Activated T-cell treated with anti-CD3 and anti-CD28 coated beads, Interleukin-2, amount 50 U/mL, for 24 hours (primary cell): ENCODE measurements around the gene IL20RB.

Experiments used
- DNase-seq: peaks from one replicate; pipeline ENCODE4 v3.0.0-alpha.2; 2020
- H3K27ac Mint-ChIP-seq: 2 replicates; pipeline ENCODE4 v1.8.0; 2020; ENCODE audit warnings: mild to moderate bottlenecking, mixed read lengths
- H3K27me3 Mint-ChIP-seq: 2 replicates; pipeline ENCODE4 v1.8.0; 2020; ENCODE audit warnings: mixed read lengths
- H3K36me3 Mint-ChIP-seq: 2 replicates; pipeline ENCODE4 v1.8.0; 2020; ENCODE audit warnings: low read depth, mixed read lengths
- H3K4me1 Mint-ChIP-seq: 2 replicates; pipeline ENCODE4 v1.8.0; 2020; ENCODE audit warnings: low read depth, mixed read lengths
- H3K4me3 Mint-ChIP-seq: 2 replicates; pipeline ENCODE4 v1.8.0; 2020; ENCODE audit warnings: mild to moderate bottlenecking, moderate library complexity, mixed read lengths
- H3K9me3 Mint-ChIP-seq: 2 replicates; pipeline ENCODE4 v1.8.0; 2020; ENCODE audit warnings: mixed read lengths

IL20RB gene

GRCh38 chr3:136932978-136933772 is 24.6 kb upstream of the IL20RB start:
- Mint-ChIP-seq H3K27me3 (no peaks in the 10 kb centered on the region), H3K9me3 (peaks cover 6% of the 10 kb centered on the region), H3K36me3 (peaks cover 67% of the 10 kb centered on the region), H3K4me3 (no peak overlapping the region), H3K27ac (peak overlapping the region; percentile 70), H3K4me1 (peaks cover 65% of the 10 kb centered on the region)
- DNase-seq, result no peak

GRCh38 chr3:136937175-136937574 is 20.6 kb upstream of the IL20RB start:
- H3K36me3 Mint-ChIP-seq, result peaks cover 46% of the 10 kb centered on the region
- no peaks in the 10 kb centered on the region for H3K27me3 Mint-ChIP-seq
- no peak for DNase-seq
- H3K4me1 Mint-ChIP-seq, result peaks cover 74% of the 10 kb centered on the region
- peaks cover 6% of the 10 kb centered on the region for H3K9me3 Mint-ChIP-seq
- H3K27ac Mint-ChIP-seq, result no peak overlapping the region
- no peak overlapping the region for H3K4me3 Mint-ChIP-seq

GRCh38 chr3:136937851-136938250 is 19.9 kb upstream of the IL20RB start:
- H3K9me3 Mint-ChIP-seq, result peaks cover 6% of the 10 kb centered on the region
- H3K27ac Mint-ChIP-seq, result no peak overlapping the region
- peaks cover 75% of the 10 kb centered on the region for H3K4me1 Mint-ChIP-seq
- H3K36me3 Mint-ChIP-seq, result peaks cover 49% of the 10 kb centered on the region
- H3K4me3 Mint-ChIP-seq, result no peak overlapping the region
- DNase-seq, result no peak
- H3K27me3 Mint-ChIP-seq, result no peaks in the 10 kb centered on the region

GRCh38 chr3:136938334-136938733 is 19.4 kb upstream of the IL20RB start:
- H3K27ac Mint-ChIP-seq, result no peak overlapping the region
- no peaks in the 10 kb centered on the region for H3K27me3 Mint-ChIP-seq
- peaks cover 46% of the 10 kb centered on the region for H3K36me3 Mint-ChIP-seq
- peaks cover 75% of the 10 kb centered on the region for H3K4me1 Mint-ChIP-seq
- peaks cover 6% of the 10 kb centered on the region for H3K9me3 Mint-ChIP-seq
- no peak overlapping the region for H3K4me3 Mint-ChIP-seq
- no peak for DNase-seq

- H3K4me1 Mint-ChIP-seq, result peaks cover 74% of the 10 kb centered on the region
- H3K36me3 Mint-ChIP-seq, result peaks cover 40% of the 10 kb centered on the region
- no peak overlapping the region for H3K4me3 Mint-ChIP-seq
- peaks cover 6% of the 10 kb centered on the region for H3K9me3 Mint-ChIP-seq
- no peak for DNase-seq
- H3K27me3 Mint-ChIP-seq, result no peaks in the 10 kb centered on the region
- H3K27ac Mint-ChIP-seq, result peak overlapping the region; percentile 51
These were observed 18.3 kb upstream of the IL20RB start for GRCh38 chr3:136939489-136939888.

- Mint-ChIP-seq H3K4me3 (no peak overlapping the region), H3K9me3 (no peaks in the 10 kb centered on the region), H3K36me3 (peaks cover 30% of the 10 kb centered on the region), H3K27ac (peak overlapping the region; percentile 13), H3K27me3 (no peaks in the 10 kb centered on the region), H3K4me1 (peaks cover 62% of the 10 kb centered on the region)
- no peak for DNase-seq
These were observed 15.0 kb upstream of the IL20RB start for GRCh38 chr3:136942803-136943202.

- Mint-ChIP-seq H3K27me3 (no peaks in the 10 kb centered on the region), H3K9me3 (no peaks in the 10 kb centered on the region), H3K36me3 (peaks cover 35% of the 10 kb centered on the region), H3K4me1 (peaks cover 58% of the 10 kb centered on the region), H3K27ac (no peak overlapping the region), H3K4me3 (no peak overlapping the region)
- DNase-seq, result no peak
These were observed 14.3 kb upstream of the IL20RB start for GRCh38 chr3:136943436-136943835.

GRCh38 chr3:136946978-136947377 is 10.8 kb upstream of the IL20RB start:
- Mint-ChIP-seq H3K27me3 (no peaks in the 10 kb centered on the region), H3K27ac (no peak overlapping the region), H3K9me3 (no peaks in the 10 kb centered on the region), H3K36me3 (peaks cover 39% of the 10 kb centered on the region), H3K4me3 (no peak overlapping the region), H3K4me1 (peaks cover 34% of the 10 kb centered on the region)
- DNase-seq, result no peak

- Mint-ChIP-seq H3K9me3 (no peaks in the 10 kb centered on the region), H3K4me1 (peaks cover 29% of the 10 kb centered on the region), H3K27me3 (no peaks in the 10 kb centered on the region), H3K36me3 (peaks cover 37% of the 10 kb centered on the region), H3K27ac (no peak overlapping the region), H3K4me3 (no peak overlapping the region)
- no peak for DNase-seq
These were observed 10.3 kb upstream of the IL20RB start for GRCh38 chr3:136947477-136947876.

GRCh38 chr3:136949146-136949545 is 8.6 kb upstream of the IL20RB start:
- DNase-seq, result no peak
- Mint-ChIP-seq H3K36me3 (peaks cover 35% of the 10 kb centered on the region), H3K4me3 (no peak overlapping the region), H3K9me3 (no peaks in the 10 kb centered on the region), H3K4me1 (peaks cover 15% of the 10 kb centered on the region), H3K27ac (no peak overlapping the region), H3K27me3 (no peaks in the 10 kb centered on the region)

GRCh38 chr3:136949708-136950107 is 8.1 kb upstream of the IL20RB start:
- Mint-ChIP-seq H3K4me1 (peaks cover 19% of the 10 kb centered on the region), H3K27ac (no peak overlapping the region), H3K4me3 (no peak overlapping the region), H3K36me3 (peaks cover 33% of the 10 kb centered on the region), H3K27me3 (no peaks in the 10 kb centered on the region), H3K9me3 (no peaks in the 10 kb centered on the region)
- DNase-seq, result no peak

GRCh38 chr3:136950623-136951022 is 7.2 kb upstream of the IL20RB start:
- Mint-ChIP-seq H3K4me3 (no peak overlapping the region), H3K27me3 (no peaks in the 10 kb centered on the region), H3K9me3 (no peaks in the 10 kb centered on the region), H3K4me1 (peaks cover 25% of the 10 kb centered on the region), H3K36me3 (peaks cover 29% of the 10 kb centered on the region), H3K27ac (no peak overlapping the region)
- DNase-seq, result no peak

- H3K27ac Mint-ChIP-seq, result no peak overlapping the region
- H3K36me3 Mint-ChIP-seq, result peaks cover 16% of the 10 kb centered on the region
- H3K27me3 Mint-ChIP-seq, result no peaks in the 10 kb centered on the region
- H3K9me3 Mint-ChIP-seq, result no peaks in the 10 kb centered on the region
- H3K4me3 Mint-ChIP-seq, result no peak overlapping the region
- H3K4me1 Mint-ChIP-seq, result peaks cover 20% of the 10 kb centered on the region
- DNase-seq, result no peak
These were observed 5.5 kb upstream of the IL20RB start for GRCh38 chr3:136952292-136952691.

- peaks cover 10% of the 10 kb centered on the region for H3K36me3 Mint-ChIP-seq
- DNase-seq, result no peak
These were observed 3.5 kb upstream of the IL20RB start for GRCh38 chr3:136954251-136954650.

GRCh38 chr3:136954980-136955780 is 2.6 kb upstream of the IL20RB start:
- peaks cover 14% of the 10 kb centered on the region for H3K4me1 Mint-ChIP-seq
- no peaks in the 10 kb centered on the region for H3K27me3 Mint-ChIP-seq
- H3K27ac Mint-ChIP-seq, result no peak overlapping the region
- H3K4me3 Mint-ChIP-seq, result no peak overlapping the region
- H3K9me3 Mint-ChIP-seq, result no peaks in the 10 kb centered on the region
- peaks cover 17% of the 10 kb centered on the region for H3K36me3 Mint-ChIP-seq
- DNase-seq, result no peak

More at GRCh38 chr3:136954251-136954650, 3.5 kb upstream of the IL20RB start:
- no peaks in the 10 kb centered on the region for H3K9me3 Mint-ChIP-seq
- no peak overlapping the region for H3K4me3 Mint-ChIP-seq
- no peak overlapping the region for H3K27ac Mint-ChIP-seq
- H3K4me1 Mint-ChIP-seq, result peaks cover 10% of the 10 kb centered on the region
- no peaks in the 10 kb centered on the region for H3K27me3 Mint-ChIP-seq
